ENCODE results near the gene GNAT3. TPM values are rescaled to one million over a fixed set of nuclear protein-coding genes. Genes with fewer than 3 reads are reported as not detected.

Gene GNAT3
- total RNA-seq, 1 donor from 2014 or later: not detected

DNA sequence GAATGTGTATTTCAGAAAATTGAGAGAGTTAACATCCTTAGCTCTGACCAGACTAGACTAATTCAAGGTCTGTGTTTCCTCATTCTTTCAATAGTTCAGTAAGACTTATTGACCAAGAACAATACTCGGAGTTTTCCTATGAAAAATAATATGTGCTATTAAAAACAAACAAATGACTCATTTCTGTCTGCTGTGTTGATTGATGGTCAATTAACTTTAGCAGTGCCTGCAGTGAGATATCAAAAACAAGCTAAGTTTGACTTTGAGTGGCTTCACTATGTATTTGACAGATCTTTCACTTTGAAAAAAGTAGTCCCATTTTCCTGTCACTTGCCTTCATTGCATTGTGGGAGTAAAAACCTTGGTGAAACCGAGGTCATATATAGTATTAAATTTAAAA is 91.0 kb downstream of the GNAT3 start:
- intact Hi-C loops (cut with micrococcal nuclease): no loop called here

- intact Hi-C loops (cut with micrococcal nuclease): no loop called here
Measured at GRCh38 chr7:80417211-80417793, 94.6 kb downstream of the GNAT3 start.

GRCh38 chr7:80415522-80415921 is 96.3 kb downstream of the GNAT3 start:
- intact Hi-C loops (cut with micrococcal nuclease): no loop called here

DNA sequence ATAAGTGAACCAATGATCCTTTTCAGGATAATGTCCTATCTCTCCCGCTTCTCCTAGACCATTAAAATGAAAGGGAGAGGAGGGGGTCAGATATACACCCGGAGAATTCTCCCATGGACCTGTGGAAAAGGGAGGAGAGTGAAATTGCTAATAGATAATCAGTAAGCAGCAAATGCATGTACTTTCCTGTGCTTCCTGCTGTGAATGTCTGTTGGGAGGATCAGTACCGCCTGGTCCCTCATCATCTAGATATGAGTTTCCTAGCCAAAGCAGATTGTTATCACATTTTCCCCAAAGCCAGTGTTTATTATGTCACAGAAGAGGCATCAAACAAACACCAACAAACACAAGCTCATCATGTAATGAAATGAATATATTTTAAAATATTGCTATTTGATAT is 96.8 kb downstream of the GNAT3 start:
- intact Hi-C loops (cut with micrococcal nuclease): no loop called here

DNA sequence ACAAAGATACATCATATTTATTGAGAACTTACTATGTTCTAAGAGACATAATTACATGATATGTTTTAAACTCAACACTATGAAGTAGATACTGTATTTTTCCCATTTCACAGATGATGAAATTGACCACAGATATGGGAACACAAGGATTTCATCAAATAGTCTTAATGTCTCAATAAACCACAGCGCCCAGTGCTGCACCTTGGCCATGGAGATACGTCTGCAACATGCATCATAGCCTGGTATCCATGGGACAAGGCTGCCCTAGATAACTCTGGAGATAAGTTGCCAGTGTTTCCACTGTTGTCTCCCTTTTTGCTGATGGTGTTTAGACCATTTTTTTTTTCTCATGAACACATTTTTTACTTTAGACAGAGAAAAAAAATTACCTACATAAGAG is 97.5 kb downstream of the GNAT3 start:
- intact Hi-C loops (cut with micrococcal nuclease): no loop called here

DNA sequence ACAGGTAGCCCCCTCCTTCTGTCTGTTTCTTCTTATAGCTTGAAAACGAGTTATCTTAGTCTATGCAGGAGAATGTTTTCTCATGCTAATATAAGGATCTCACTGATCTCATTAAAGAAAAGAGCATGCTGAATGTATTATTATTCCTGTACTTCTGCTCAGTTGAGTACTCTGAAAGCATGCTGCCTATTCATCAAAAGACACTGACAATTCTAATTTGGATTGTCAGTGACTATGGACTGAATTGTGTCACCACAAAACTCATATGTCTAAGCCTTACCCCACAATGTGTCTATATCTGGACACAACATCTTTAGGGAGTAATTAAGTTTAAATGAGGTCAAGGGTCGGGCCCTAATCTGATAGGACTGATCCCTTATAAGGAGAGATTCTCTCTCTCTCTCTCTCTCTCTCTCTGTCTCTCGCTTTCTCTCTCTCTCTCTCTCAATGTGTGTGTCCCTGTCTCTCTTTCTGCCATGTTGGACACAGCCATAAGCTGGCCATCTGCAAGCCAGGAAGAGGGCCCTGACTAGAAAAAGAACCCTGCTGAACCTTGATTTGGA is 98.4 kb downstream of the GNAT3 start:
- intact Hi-C loops (cut with micrococcal nuclease): no loop called here

DNA sequence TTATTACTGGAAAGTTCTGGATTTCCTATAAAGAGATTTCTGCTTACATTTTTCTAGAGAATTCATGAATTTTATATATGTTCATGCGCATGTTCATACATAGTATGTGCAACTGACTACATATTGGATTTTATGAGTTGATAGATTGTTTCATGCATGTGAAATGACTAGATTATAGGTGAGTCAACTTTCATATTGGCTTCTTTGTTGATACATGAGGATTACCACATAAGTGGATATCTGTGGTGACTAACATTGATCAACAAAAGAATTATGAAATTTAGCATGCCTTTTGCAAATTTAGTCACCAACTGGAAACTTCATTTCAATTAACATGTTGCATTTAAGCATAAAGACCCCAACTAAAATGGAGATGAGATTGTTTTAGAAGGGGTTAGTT is 99.0 kb downstream of the GNAT3 start:
- intact Hi-C loops (cut with micrococcal nuclease): no loop called here

DNA sequence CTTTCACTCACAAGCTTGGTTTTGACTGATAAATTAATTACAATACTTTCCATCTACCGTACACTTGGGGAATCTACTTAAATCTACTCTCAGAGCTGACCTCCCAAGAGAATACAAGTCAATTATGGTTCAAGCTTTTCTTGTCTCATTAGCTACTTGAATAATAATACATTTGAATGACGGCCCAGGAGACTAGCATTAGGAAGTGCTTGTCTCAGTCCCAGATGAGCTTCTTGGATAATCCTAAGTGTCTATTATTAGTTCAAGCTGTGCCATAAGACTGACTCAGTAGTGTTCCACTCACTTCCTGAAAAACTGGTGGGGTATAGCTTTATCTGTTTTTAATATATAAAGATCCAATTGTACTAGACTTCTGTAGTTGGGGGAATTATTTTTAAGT is 100.2 kb downstream of the GNAT3 start:
- intact Hi-C loops (cut with micrococcal nuclease): no loop called here

DNA sequence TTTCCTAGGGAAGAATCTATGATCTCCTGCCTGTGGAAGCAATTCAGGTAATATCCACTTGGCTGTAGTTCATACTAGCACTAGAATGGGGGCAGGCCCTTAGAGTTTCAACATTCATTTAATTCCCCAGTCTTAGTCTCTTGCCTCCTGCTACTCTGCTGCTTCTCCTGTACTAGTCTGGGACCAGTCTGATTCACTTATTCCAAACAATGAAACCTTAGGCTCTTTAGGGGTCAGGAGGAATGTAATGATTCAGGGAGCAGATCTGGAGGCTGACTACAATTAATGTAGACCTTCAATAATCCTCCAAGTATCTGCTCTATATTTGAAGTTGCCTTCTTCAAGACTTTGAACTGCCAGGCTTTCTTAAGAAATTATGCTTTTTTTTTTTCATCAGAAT is 101.8 kb downstream of the GNAT3 start:
- intact Hi-C loops (cut with micrococcal nuclease): no loop called here

Other genes with a start within 250 kb of the GNAT3 start
- gene CD36, start 126.6 kb upstream of the GNAT3 start, total RNA-seq: not detected in 2 replicates